Measurements from ENCODE around the gene MAGI2.

Gene MAGI2

DNA sequence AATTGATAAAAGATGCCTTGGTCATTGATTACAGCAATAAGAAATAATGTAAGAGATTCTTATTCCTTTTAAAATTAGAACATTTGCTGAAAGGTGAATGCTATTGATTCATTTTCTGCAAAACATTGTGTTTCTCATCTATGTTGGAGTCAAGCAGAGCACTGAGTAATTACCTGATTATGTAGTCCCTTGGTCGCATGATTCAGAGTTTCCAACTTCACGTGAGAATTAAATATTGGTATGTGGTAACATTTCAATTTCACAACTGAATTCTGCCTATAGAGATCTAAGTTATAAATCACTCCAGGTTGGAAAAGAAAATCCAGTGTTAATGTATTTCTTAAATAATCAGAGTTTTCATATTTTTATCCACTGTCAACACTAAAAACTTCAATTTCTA, 953.5 kb downstream of the MAGI2 start:
- no peak for TF ChIP-seq CTCF (IDR thresholded peaks at IDR 0.05; ENCODE audit: low read depth, low read length, missing control alignments)
- DNase-seq (ENCODE audit: extremely low read depth, low read depth) = no peak
- H3K4me3 ChIP-seq (replicated peaks; ENCODE audit: low read depth, low read length) = no peak overlapping the region

DNA sequence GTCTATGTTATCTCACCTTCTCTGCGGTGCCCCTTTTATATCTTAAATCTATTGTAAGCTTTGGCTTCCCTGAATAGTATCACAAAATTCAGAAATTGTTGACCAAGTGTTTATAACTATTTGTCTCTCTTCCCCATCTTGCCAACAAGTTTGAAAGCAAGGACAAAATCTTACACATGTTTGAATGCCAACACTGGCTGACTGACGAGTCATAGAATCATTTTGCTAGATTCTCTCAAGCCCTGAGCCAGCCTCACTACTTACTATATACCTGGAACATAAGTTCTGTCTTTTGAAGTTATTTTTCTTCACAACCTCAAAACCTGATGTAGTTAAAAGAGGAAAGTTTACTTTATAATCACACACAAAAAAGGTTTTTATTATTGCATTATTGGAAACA, 954.2 kb downstream of the MAGI2 start:
- TF ChIP-seq CTCF (IDR thresholded peaks at IDR 0.05; ENCODE audit: low read depth, low read length, missing control alignments) = no peak
- DNase-seq (ENCODE audit: extremely low read depth, low read depth) = no peak
- no peak overlapping the region for H3K4me3 ChIP-seq (replicated peaks; ENCODE audit: low read depth, low read length)

GRCh38 chr7:78497728-78498427, 955.6 kb downstream of the MAGI2 start:
- no peak overlapping the region for H3K4me3 ChIP-seq (replicated peaks; ENCODE audit: low read depth, low read length)
- TF ChIP-seq CTCF (IDR thresholded peaks at IDR 0.05; ENCODE audit: low read depth, low read length, missing control alignments) = no peak
- DNase-seq (ENCODE audit: extremely low read depth, low read depth) = no peak

DNA sequence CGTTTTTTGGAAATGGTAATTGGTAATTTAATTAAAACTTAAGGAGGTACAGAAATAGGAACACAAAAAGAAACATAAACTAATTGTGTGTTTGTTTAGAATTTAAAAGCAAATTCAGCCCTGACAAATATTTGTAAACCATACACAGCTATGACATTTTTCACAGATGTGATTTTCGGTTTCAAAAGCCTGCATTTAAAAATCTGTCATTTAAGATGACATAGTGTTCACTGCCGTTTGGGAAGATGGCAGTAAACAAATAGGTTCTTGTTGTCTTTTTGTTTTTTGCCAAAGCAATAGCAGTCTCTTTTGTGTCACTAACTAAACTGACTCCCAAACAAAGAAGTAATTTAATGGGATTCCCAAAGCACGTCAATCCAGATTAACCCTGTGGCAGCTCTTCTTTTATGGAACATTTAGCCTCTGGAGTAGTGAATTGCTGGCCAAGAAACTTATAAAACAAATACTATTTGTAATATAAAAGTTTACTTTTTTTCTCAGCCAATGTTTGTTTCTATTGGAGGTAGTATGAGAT, 957.3 kb downstream of the MAGI2 start:
- no peak for TF ChIP-seq CTCF (IDR thresholded peaks at IDR 0.05; ENCODE audit: low read depth, low read length, missing control alignments)
- DNase-seq (ENCODE audit: extremely low read depth, low read depth) = no peak
- no peak overlapping the region for H3K4me3 ChIP-seq (replicated peaks; ENCODE audit: low read depth, low read length)

- DNase-seq (ENCODE audit: extremely low read depth, low read depth) = no peak
- no peak overlapping the region for H3K4me3 ChIP-seq (replicated peaks; ENCODE audit: low read depth, low read length)
- no peak for TF ChIP-seq CTCF (IDR thresholded peaks at IDR 0.05; ENCODE audit: low read depth, low read length, missing control alignments)
Observed at GRCh38 chr7:78493401-78493800, 960.1 kb downstream of the MAGI2 start.

GRCh38 chr7:78492146-78492545, 961.3 kb downstream of the MAGI2 start:
- DNase-seq (ENCODE audit: extremely low read depth, low read depth) = no peak
- H3K4me3 ChIP-seq (replicated peaks; ENCODE audit: low read depth, low read length) = no peak overlapping the region
- no peak for TF ChIP-seq CTCF (IDR thresholded peaks at IDR 0.05; ENCODE audit: low read depth, low read length, missing control alignments)

GRCh38 chr7:78490524-78490923, 962.9 kb downstream of the MAGI2 start:
- H3K4me3 ChIP-seq (replicated peaks; ENCODE audit: low read depth, low read length) = no peak overlapping the region
- TF ChIP-seq CTCF (IDR thresholded peaks at IDR 0.05; ENCODE audit: low read depth, low read length, missing control alignments) = no peak
- no peak for DNase-seq (ENCODE audit: extremely low read depth, low read depth)

Measured in HFF-Myc (cell line).